A549 (cell line): Measurements from ENCODE around the gene DHRS11. TPM values are rescaled to one million over a fixed set of nuclear protein-coding genes. Genes with fewer than 3 reads are reported as not detected.

Experiments used
- ATAC-seq, 2 experiments: fragments of 200-7000 bp in 1 of 2; fragments of >200 bp in 1 of 2; cut with Nextera tagmentation in 1 of 2; cut with Tn5 transposase in 1 of 2; 3 replicates each; pipeline versions ENCODE4 v1.8.0 to v1.9.1; 2018 to 2020; ENCODE audit warnings: mild to moderate bottlenecking in 1 of 2, moderate library complexity in 1 of 2
- CTCF ChIA-PET: fragments of 300-600 bp; sonication (Branson Sonifier 250); formaldehyde crosslinking; extraction: SDS; loops from one replicate; lab custom pipeline; 2021; ENCODE audit warnings: antibody characterized with exemption, inconsistent platforms; lab: Yijun Ruan, JAX
- POLR2A ChIA-PET: fragments of 350-600 bp; formaldehyde crosslinking; extraction: SDS; loops from one replicate; lab custom pipeline; 2021; ENCODE audit warnings: antibody characterized with exemption, inconsistent platforms; lab: Yijun Ruan, JAX
- DNase-seq, 2 experiments: peaks; one replicate each; pipeline versions ENCODE4 v3.0.0 to v3.0.0-alpha.2; 2011 to 2016; ENCODE audit warnings: low read depth in 1 of 2, low spot score in 1 of 2
- FAIRE-seq: peaks from 2 replicates; lab custom pipeline; 2011; peaks lifted over from hg19 to GRCh38; lab: Jason Lieb, UNC
- H3K27ac ChIP-seq, 2 experiments: fragments of >200 bp; sonication (Bioruptor Twin); formaldehyde crosslinking; 3 replicates each; pipeline ENCODE4 v1.5.1; 2016 to 2017
- H3K4me1 ChIP-seq: fragments of >200 bp; sonication (Bioruptor Twin); formaldehyde crosslinking; 3 replicates; pipeline ENCODE4 v1.6.1; 2016
- H3K4me2 ChIP-seq: fragments of >200 bp; sonication (Bioruptor Twin); formaldehyde crosslinking; 3 replicates; pipeline ENCODE4 v1.6.1; 2016
- H3K4me3 ChIP-seq: fragments of >200 bp; sonication (Bioruptor Twin); formaldehyde crosslinking; 3 replicates; pipeline ENCODE4 v1.5.1; 2016
- H3K9me3 ChIP-seq: fragments of >200 bp; sonication (Bioruptor Twin); formaldehyde crosslinking; 3 replicates; pipeline ENCODE4 v1.6.1; 2016
- CHD2 ChIP-seq: fragments of 150-350 bp; IDR thresholded peaks from 2 replicates; pipeline ENCODE4 v1.6.1; 2014; ENCODE audit warnings: low read length; ENCODE audit not compliant: partially characterized antibody
- CTCF ChIP-seq: fragments of >200 bp; sonication (Bioruptor Twin); formaldehyde crosslinking; IDR thresholded peaks from 3 replicates; pipeline ENCODE4 v1.5.1; 2016
- EP300 ChIP-seq, 2 experiments: fragments of >200 bp; sonication (Bioruptor Twin); formaldehyde crosslinking; IDR thresholded peaks; 2 replicates in 1 of 2; 3 replicates in 1 of 2; pipeline ENCODE4 v1.6.1; 2016 to 2017
- FOSB ChIP-seq: fragments of 250-450 bp; sonication (Bioruptor Pico); IDR thresholded peaks from 2 replicates; pipeline ENCODE4 v1.5.0; 2020; ENCODE audit warnings: mild to moderate bottlenecking, moderate library complexity
- FOXS1 ChIP-seq: fragments of 250-450 bp; sonication (Bioruptor Pico); IDR thresholded peaks from 2 replicates; pipeline ENCODE4 v1.5.0; 2020; ENCODE audit warnings: mild to moderate bottlenecking, moderate library complexity
- HDAC2 ChIP-seq: fragments of 200-600 bp; sonication (generic); IDR thresholded peaks from 2 replicates; pipeline ENCODE4 v1.6.1; 2016
- HES2 ChIP-seq: fragments of >200 bp; sonication (Bioruptor Twin); formaldehyde crosslinking; IDR thresholded peaks from 2 replicates; pipeline ENCODE4 v1.6.1; 2016
- JUN ChIP-seq, 2 experiments: fragments of >200 bp; sonication (Bioruptor Twin); formaldehyde crosslinking; IDR thresholded peaks; 2 replicates in 1 of 2; 3 replicates in 1 of 2; pipeline ENCODE4 v1.6.1; 2016 to 2017
- KDM5A ChIP-seq: fragments of 200-600 bp; sonication (generic); IDR thresholded peaks from 2 replicates; pipeline ENCODE4 v1.6.1; 2016; ENCODE audit warnings: antibody characterized with exemption, mild to moderate bottlenecking
- MAZ ChIP-seq: fragments of 150-350 bp; IDR thresholded peaks from 2 replicates; pipeline ENCODE4 v1.6.1; 2014; ENCODE audit warnings: antibody characterized with exemption, low read depth, low read length, borderline replicate concordance
- MYC ChIP-seq: IDR thresholded peaks from 2 replicates; pipeline ENCODE4 v1.6.1; 2012; ENCODE audit warnings: mild to moderate bottlenecking, inconsistent platforms, low read length, improper control_type of control experiment, borderline replicate concordance
- NPAS2 ChIP-seq: fragments of 250-450 bp; sonication (Bioruptor Pico); IDR thresholded peaks from 2 replicates; pipeline ENCODE4 v1.8.0; 2022; ENCODE audit warnings: mild to moderate bottlenecking, moderate library complexity, borderline replicate concordance
- NR3C1 ChIP-seq: fragments of >200 bp; sonication (Bioruptor Twin); formaldehyde crosslinking; IDR thresholded peaks from 3 replicates; pipeline ENCODE4 v1.6.1; 2017
- POLR2A ChIP-seq: IDR thresholded peaks from 2 replicates; pipeline ENCODE4 v1.6.1; 2012; ENCODE audit warnings: mild to moderate bottlenecking, low read length
- RARB ChIP-seq: fragments of 250-450 bp; sonication (Bioruptor Pico); IDR thresholded peaks from 2 replicates; pipeline ENCODE4 v1.8.0; 2021; ENCODE audit warnings: mild to moderate bottlenecking, moderate library complexity
- RCOR1 ChIP-seq: fragments of 150-350 bp; IDR thresholded peaks from 2 replicates; pipeline ENCODE4 v1.6.1; 2014; ENCODE audit warnings: antibody characterized with exemption, low read length, low read depth
- REST ChIP-seq: fragments of 200-600 bp; sonication (generic); IDR thresholded peaks from 2 replicates; pipeline ENCODE4 v1.6.1; 2016; ENCODE audit warnings: antibody characterized with exemption, mild to moderate bottlenecking, moderate library complexity
- SREBF2 ChIP-seq: fragments of 450-650 bp; IDR thresholded peaks from 2 replicates; pipeline ENCODE4 v1.6.1; 2014; ENCODE audit warnings: mild to moderate bottlenecking, moderate library complexity
- TFCP2L1 ChIP-seq: fragments of 250-450 bp; sonication (Bioruptor Pico); IDR thresholded peaks from 2 replicates; pipeline ENCODE4 v1.5.0; 2021; ENCODE audit warnings: mild to moderate bottlenecking
- ZC3H11A ChIP-seq: fragments of 450-650 bp; IDR thresholded peaks from 2 replicates; pipeline ENCODE4 v1.6.1; 2014; ENCODE audit warnings: antibody characterized with exemption, mild to moderate bottlenecking
- ZSCAN20 ChIP-seq: fragments of 250-450 bp; sonication (Bioruptor Pico); IDR thresholded peaks from 2 replicates; pipeline ENCODE4 v1.8.0; 2022; ENCODE audit warnings: mild to moderate bottlenecking, moderate library complexity
- WGBS: methylation state at CpG from one replicate; pipeline ENCODE4 v1.1.6; 2017; ENCODE audit errors: missing lambda C conversion rate; 5-methylcytosine and 5-hydroxymethylcytosine counted together
- polyA plus RNA-seq, 4 experiments: library from polyadenylated mRNA; depleted of rRNA in 3 of 4; stranded (reverse); fragments of >200 nt; fragmentation: RNase III in 1 of 4; extraction: RNeasy Plus Mini Kit Qiagen cat#74134 plus additional on column Dnase treatment in 1 of 4; gene quantifications; 2 replicates in 3 of 4; 3 replicates in 1 of 4; pipeline ENCODE4 v1.2.3, GENCODE V29; 2011 to 2017

The DHRS11 gene
- polyA plus RNA-seq, 2 of the 4 experiments (the other 2 are of a cell fraction), result 9.5 to 9.6 TPM

GRCh38 chr17:36599546-36600250 is 8.0 kb downstream of the DHRS11 start:
- CTCF ChIA-PET, result interaction anchor here (0.9 to 5.5 kb wide), 5 partner anchors 9 to 575 kb away, joined by 3 to 96 read pairs (median 4); partner anchors contain the start of genes MYO19 and PIGW
- peaks cover 24% of the 10 kb centered on the region for H3K4me1 ChIP-seq
- no peak for DNase-seq
- no peak for ATAC-seq
- H3K9me3 ChIP-seq, result no peaks in the 10 kb centered on the region
- no peak for FAIRE-seq
- WGBS, result 93% methylated on average over 11 of the region's 11 CpGs
- POLR2A ChIA-PET, result interaction anchor here (0.6 kb wide), 1 partner anchor 63 kb away, joined by 5 read pairs; no protein-coding TSS in a partner anchor
- H3K27ac ChIP-seq, result no peak overlapping the region
- no peak overlapping the region for H3K4me2 ChIP-seq
- H3K4me3 ChIP-seq, result no peak overlapping the region
- TF ChIP-seq TFCP2L1 (CRISPR knock-in tag), result no peak
- TF ChIP-seq MYC, result no peak
- no peak for TF ChIP-seq RCOR1
- TF ChIP-seq HES2, result no peak
- TF ChIP-seq HDAC2, result no peak
- TF ChIP-seq NPAS2 (CRISPR knock-in tag), result no peak
- TF ChIP-seq MAZ, result no peak
- TF ChIP-seq CTCF, result no peak
- TF ChIP-seq REST, result no peak
- no peak for TF ChIP-seq CHD2
- TF ChIP-seq ZSCAN20 (CRISPR knock-in tag), result no peak

GRCh38 chr17:36600465-36600864 is 8.8 kb downstream of the DHRS11 start:
- peak overlapping the region; percentile 87 to 94; a peak in 5 of 6 replicates for H3K27ac ChIP-seq
- TF ChIP-seq NR3C1 (no peak), POLR2A (no peak), EP300 (IDR thresholded peaks at IDR 0.05) (no peak), RARB (CRISPR knock-in tag) (no peak), JUN (IDR thresholded peaks at IDR 0.05) (no peak), MAZ (no peak), FOSB (no peak), SREBF2 (no peak), KDM5A (no peak), CHD2 (no peak), TFCP2L1 (CRISPR knock-in tag) (no peak), ZC3H11A (no peak), FOXS1 (CRISPR knock-in tag) (no peak)
- TF ChIP-seq, all 56 proteins: peak for 0
- DNase-seq, result no peak
- ATAC-seq, result no peak
- Histone ChIP-seq H3K4me1 (peaks cover 24% of the 10 kb centered on the region), H3K4me2 (peak overlapping the region; percentile 95), H3K9me3 (no peaks in the 10 kb centered on the region), H3K4me3 (no peak overlapping the region)
- ChIA-PET CTCF (interaction anchor here (0.5 to 5.5 kb wide), 7 partner anchors 9 to 581 kb away, joined by 3 to 96 read pairs (median 23); partner anchors contain the start of genes DHRS11, MYO19 and PIGW), POLR2A (interaction anchor here (0.9 to 3.1 kb wide), 5 partner anchors 8 to 639 kb away, joined by 3 to 35 read pairs (median 12); partner anchors contain the start of genes DHRS11, GGNBP2, MYO19 and PIGW)
- no peak for FAIRE-seq
- WGBS, result 82% methylated on average over 3 of the region's 3 CpGs
